GM12878 (cell line): Measurements from ENCODE around the gene ETV2. TPM values are rescaled to one million over a fixed set of nuclear protein-coding genes. Genes with fewer than 3 reads are reported as not detected.

Source experiments
- BCL11A ChIP-seq: IDR thresholded peaks from 2 replicates; pipeline ENCODE4 v1.6.1; 2011; ENCODE audit warnings: low read depth, low read length
- BCL3 ChIP-seq: IDR thresholded peaks from 2 replicates; pipeline ENCODE4 v1.6.1; 2011; ENCODE audit warnings: borderline replicate concordance, low read depth, mild to moderate bottlenecking, moderate library complexity, low read length; ENCODE audit not compliant: insufficient read depth, poor library complexity, severe bottlenecking
- EED ChIP-seq: sonication (generic); IDR thresholded peaks from 2 replicates; pipeline ENCODE4 v1.6.1; 2016; ENCODE audit warnings: antibody characterized with exemption, low read depth
- JUND ChIP-seq: IDR thresholded peaks from 2 replicates; pipeline ENCODE4 v1.6.1; 2012; ENCODE audit warnings: low read depth, mild to moderate bottlenecking, low read length, improper control_type of control experiment, moderate library complexity
- LARP7 ChIP-seq: fragments of 450-650 bp; IDR thresholded peaks from 2 replicates; pipeline ENCODE4 v1.6.1; 2017; ENCODE audit warnings: mild to moderate bottlenecking
- MAX ChIP-seq: IDR thresholded peaks from 2 replicates; pipeline ENCODE4 v1.6.1; 2012; ENCODE audit warnings: low read depth, low read length, improper control_type of control experiment
- MEF2B ChIP-seq: fragments of 450-650 bp; IDR thresholded peaks from 2 replicates; pipeline ENCODE4 v1.6.1; 2018; ENCODE audit warnings: mild to moderate bottlenecking, moderate library complexity; ENCODE audit not compliant: partially characterized antibody, poor library complexity, severe bottlenecking
- MTA3 ChIP-seq: IDR thresholded peaks from 2 replicates; pipeline ENCODE4 v1.6.1; 2012; ENCODE audit warnings: low read length, inconsistent platforms, borderline replicate concordance
- NBN ChIP-seq: fragments of 450-650 bp; IDR thresholded peaks from 2 replicates; pipeline ENCODE4 v1.6.1; 2016
- NR2C2 ChIP-seq: IDR thresholded peaks from 2 replicates; pipeline ENCODE4 v1.6.1; 2011; ENCODE audit warnings: borderline replicate concordance, low read depth; ENCODE audit not compliant: control insufficient read depth, insufficient read length
- SMARCA5 ChIP-seq: fragments of 450-650 bp; IDR thresholded peaks from 2 replicates; pipeline ENCODE4 v1.6.1; 2017; ENCODE audit warnings: mild to moderate bottlenecking
- ZBTB4 ChIP-seq: fragments of 450-650 bp; formaldehyde crosslinking; IDR thresholded peaks from 2 replicates; pipeline ENCODE4 v1.4.0; 2022; ENCODE audit warnings: mild to moderate bottlenecking, moderate library complexity
- ZNF274 ChIP-seq: IDR thresholded peaks from one replicate; pipeline ENCODE4 v1.8.0; 2011; ENCODE audit not compliant: insufficient read length, insufficient read depth
- polyA plus RNA-seq, 11 experiments: library from polyadenylated mRNA; depleted of rRNA in 4 of 11; unstranded in 6 of 11; stranded (reverse) in 5 of 11; fragments of >200 nt; fragmentation: Nextera tagmentation in 4 of 11; fragmentation: Illumina TruSeq in 1 of 11; extraction: Ambion mirVana in 4 of 11; extraction: Trizol in 1 of 11; gene quantifications; 1 replicate in 1 of 11; 2 replicates in 10 of 11; pipeline versions ENCODE4 v1.2.1 to v1.2.3, GENCODE V29; 2011 to 2016; ENCODE audit warnings: inconsistent platforms in 2 of 11, missing spikeins in 2 of 11, low read depth in 1 of 11
- total RNA-seq, 4 experiments: library from RNA; depleted of rRNA in 3 of 4; stranded (reverse); fragments of >200 nt in 3 of 4; fragmentation: Illumina TruSeq in 1 of 4; extraction: Trizol in 1 of 4; gene quantifications; 2 replicates each; pipeline versions ENCODE4 v1.2.1 to v1.2.3, GENCODE V29; 2013 to 2021
- TF ChIP-seq, protein P1 (sequence below): fragments of 450-650 bp; IDR thresholded peaks from 2 replicates; pipeline ENCODE4 v1.6.1; 2017; ENCODE audit warnings: mild to moderate bottlenecking, moderate library complexity
- TF ChIP-seq, protein P2 (sequence below): fragments of 150-350 bp; IDR thresholded peaks from 2 replicates; pipeline ENCODE4 v1.6.1; 2016; ENCODE audit warnings: low read depth, low read length
- TF ChIP-seq, protein P3 (sequence below): IDR thresholded peaks from 2 replicates; pipeline ENCODE4 v1.6.1; 2011; ENCODE audit warnings: low read depth, mild to moderate bottlenecking, low read length, moderate library complexity, borderline replicate concordance; ENCODE audit errors: extremely low read depth

ETV2 gene
- total and polyA plus RNA-seq, 10 of the 15 experiments (the other 5 are each of a cell fraction or from before 2014, with no cell fraction given) = 0.10 to 1.4 (median 0.54) TPM; not detected in 1

DNA sequence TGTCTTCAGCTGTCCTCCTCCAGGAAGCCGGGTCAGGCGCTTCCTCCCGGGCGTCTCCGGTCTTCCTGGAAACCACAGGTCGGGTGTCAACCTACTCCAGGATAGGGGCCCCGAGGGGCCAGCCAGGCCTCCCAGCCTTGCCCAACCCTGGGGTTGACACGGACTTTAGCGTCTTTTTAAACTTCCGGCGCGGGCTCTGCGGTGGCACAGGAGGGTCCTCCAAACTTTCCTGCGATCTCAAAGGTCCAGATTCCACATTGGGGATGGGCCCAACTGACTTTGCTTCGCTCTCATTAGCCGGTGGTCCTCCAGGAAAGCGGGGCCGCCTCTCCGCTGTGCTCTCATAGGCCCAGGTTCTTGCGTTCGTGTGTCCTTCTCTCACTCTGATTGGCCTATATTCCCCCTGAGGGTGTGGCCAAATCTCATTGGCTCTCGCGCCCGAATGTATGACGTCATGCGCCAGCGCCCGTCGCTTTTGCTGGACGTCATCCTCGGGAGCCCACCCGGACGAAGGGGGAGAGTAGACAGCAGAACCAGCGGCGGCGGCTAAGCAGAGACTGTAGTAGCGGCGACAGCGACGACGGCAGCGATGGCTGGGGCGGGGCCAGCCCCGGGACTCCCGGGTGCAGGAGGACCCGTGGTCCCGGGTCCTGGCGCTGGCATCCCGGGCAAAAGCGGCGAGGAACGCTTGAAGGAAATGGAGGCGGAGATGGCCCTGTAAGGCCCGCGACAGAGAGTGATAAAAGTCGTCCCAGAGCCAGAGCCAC, 12.8 kb upstream of the ETV2 start, which contains the start of gene RBM42 (continued):
- TF ChIP-seq BCL11A (no peak; the same call in 1 of the 2 replicates), NBN (peak; percentile 100), LARP7 (peak; percentile 59), SMARCA5 (no peak), MAX (no peak; the same call in none of the 2 replicates), JUND (peak; percentile 95), NR2C2 (no peak), ZBTB4 (peak; percentile 58; the same call in 1 of the 2 replicates), MTA3 (no peak), MEF2B (no peak), EED (no peak), BCL3 (no peak), ZNF274 (no peak)
- TF ChIP-seq, protein P1, sequence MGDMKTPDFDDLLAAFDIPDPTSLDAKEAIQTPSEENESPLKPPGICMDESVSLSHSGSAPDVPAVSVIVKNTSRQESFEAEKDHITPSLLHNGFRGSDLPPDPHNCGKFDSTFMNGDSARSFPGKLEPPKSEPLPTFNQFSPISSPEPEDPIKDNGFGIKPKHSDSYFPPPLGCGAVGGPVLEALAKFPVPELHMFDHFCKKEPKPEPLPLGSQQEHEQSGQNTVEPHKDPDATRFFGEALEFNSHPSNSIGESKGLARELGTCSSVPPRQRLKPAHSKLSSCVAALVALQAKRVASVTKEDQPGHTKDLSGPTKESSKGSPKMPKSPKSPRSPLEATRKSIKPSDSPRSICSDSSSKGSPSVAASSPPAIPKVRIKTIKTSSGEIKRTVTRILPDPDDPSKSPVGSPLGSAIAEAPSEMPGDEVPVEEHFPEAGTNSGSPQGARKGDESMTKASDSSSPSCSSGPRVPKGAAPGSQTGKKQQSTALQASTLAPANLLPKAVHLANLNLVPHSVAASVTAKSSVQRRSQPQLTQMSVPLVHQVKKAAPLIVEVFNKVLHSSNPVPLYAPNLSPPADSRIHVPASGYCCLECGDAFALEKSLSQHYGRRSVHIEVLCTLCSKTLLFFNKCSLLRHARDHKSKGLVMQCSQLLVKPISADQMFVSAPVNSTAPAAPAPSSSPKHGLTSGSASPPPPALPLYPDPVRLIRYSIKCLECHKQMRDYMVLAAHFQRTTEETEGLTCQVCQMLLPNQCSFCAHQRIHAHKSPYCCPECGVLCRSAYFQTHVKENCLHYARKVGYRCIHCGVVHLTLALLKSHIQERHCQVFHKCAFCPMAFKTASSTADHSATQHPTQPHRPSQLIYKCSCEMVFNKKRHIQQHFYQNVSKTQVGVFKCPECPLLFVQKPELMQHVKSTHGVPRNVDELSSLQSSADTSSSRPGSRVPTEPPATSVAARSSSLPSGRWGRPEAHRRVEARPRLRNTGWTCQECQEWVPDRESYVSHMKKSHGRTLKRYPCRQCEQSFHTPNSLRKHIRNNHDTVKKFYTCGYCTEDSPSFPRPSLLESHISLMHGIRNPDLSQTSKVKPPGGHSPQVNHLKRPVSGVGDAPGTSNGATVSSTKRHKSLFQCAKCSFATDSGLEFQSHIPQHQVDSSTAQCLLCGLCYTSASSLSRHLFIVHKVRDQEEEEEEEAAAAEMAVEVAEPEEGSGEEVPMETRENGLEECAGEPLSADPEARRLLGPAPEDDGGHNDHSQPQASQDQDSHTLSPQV = no peak
- TF ChIP-seq, protein P2, sequence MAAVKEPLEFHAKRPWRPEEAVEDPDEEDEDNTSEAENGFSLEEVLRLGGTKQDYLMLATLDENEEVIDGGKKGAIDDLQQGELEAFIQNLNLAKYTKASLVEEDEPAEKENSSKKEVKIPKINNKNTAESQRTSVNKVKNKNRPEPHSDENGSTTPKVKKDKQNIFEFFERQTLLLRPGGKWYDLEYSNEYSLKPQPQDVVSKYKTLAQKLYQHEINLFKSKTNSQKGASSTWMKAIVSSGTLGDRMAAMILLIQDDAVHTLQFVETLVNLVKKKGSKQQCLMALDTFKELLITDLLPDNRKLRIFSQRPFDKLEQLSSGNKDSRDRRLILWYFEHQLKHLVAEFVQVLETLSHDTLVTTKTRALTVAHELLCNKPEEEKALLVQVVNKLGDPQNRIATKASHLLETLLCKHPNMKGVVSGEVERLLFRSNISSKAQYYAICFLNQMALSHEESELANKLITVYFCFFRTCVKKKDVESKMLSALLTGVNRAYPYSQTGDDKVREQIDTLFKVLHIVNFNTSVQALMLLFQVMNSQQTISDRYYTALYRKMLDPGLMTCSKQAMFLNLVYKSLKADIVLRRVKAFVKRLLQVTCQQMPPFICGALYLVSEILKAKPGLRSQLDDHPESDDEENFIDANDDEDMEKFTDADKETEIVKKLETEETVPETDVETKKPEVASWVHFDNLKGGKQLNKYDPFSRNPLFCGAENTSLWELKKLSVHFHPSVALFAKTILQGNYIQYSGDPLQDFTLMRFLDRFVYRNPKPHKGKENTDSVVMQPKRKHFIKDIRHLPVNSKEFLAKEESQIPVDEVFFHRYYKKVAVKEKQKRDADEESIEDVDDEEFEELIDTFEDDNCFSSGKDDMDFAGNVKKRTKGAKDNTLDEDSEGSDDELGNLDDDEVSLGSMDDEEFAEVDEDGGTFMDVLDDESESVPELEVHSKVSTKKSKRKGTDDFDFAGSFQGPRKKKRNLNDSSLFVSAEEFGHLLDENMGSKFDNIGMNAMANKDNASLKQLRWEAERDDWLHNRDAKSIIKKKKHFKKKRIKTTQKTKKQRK = peak; percentile 89
- TF ChIP-seq, protein P3, sequence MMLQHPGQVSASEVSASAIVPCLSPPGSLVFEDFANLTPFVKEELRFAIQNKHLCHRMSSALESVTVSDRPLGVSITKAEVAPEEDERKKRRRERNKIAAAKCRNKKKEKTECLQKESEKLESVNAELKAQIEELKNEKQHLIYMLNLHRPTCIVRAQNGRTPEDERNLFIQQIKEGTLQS = peak; percentile 98
